ENCODE data around the gene KCNT1.

GRCh38 chr9:135698767-135699166 is 3.2 kb upstream of the KCNT1 start:
- TF ChIP-seq CTCF (IDR thresholded peaks at IDR 0.05) (no peak), POLR2A (IDR thresholded peaks at IDR 0.05) (no peak)

Measured in esophagus squamous epithelium (tissue), 4 donors.